HepG2 (cell line): Measurements from ENCODE around the gene CYBC1. TPM values are rescaled to one million over a fixed set of nuclear protein-coding genes. Genes with fewer than 3 reads are reported as not detected.

Experiments
- ETS1 ChIP-seq: sonication (generic); formaldehyde crosslinking; IDR thresholded peaks from 2 replicates; pipeline ENCODE4 v1.4.0; 2020; ENCODE audit warnings: missing genetic modification reagents
- ETV5 ChIP-seq: IDR thresholded peaks from 2 replicates; pipeline ENCODE4 v1.6.1; 2018; ENCODE audit warnings: missing biosample characterization, missing genetic modification reagents, inconsistent platforms, borderline replicate concordance
- FOXC1 ChIP-seq: sonication (generic); formaldehyde crosslinking; IDR thresholded peaks from 2 replicates; pipeline ENCODE4 v1.8.0; 2022; ENCODE audit warnings: mild to moderate bottlenecking, missing genetic modification reagents, borderline replicate concordance
- FUBP1 ChIP-seq: sonication (generic); formaldehyde crosslinking; IDR thresholded peaks from 2 replicates; pipeline ENCODE4 v1.5.1; 2020; ENCODE audit warnings: missing genetic modification reagents, mild to moderate bottlenecking, borderline replicate concordance
- HNRNPL ChIP-seq: fragments of 200-400 bp; formaldehyde crosslinking; IDR thresholded peaks from 2 replicates; pipeline ENCODE4 v1.6.1; 2017; ENCODE audit warnings: mild to moderate bottlenecking, low read depth, low read length
- HOMEZ ChIP-seq: IDR thresholded peaks from 2 replicates; pipeline ENCODE4 v1.6.1; 2016; ENCODE audit warnings: low read depth
- MEF2D ChIP-seq: sonication (generic); formaldehyde crosslinking; IDR thresholded peaks from 2 replicates; pipeline ENCODE4 v1.5.1; 2020; ENCODE audit warnings: mild to moderate bottlenecking, missing genetic modification reagents
- SRSF4 ChIP-seq: fragments of 200-400 bp; formaldehyde crosslinking; IDR thresholded peaks from one replicate; pipeline ENCODE4 v1.6.1; 2018; ENCODE audit warnings: mild to moderate bottlenecking, low read depth, low read length, moderate library complexity; ENCODE audit not compliant: poor library complexity, severe bottlenecking
- ZBTB1 ChIP-seq: sonication (generic); formaldehyde crosslinking; IDR thresholded peaks from 2 replicates; pipeline ENCODE4 v1.4.0; 2020; ENCODE audit warnings: missing genetic modification reagents, borderline replicate concordance
- ZBTB8A ChIP-seq: sonication (generic); formaldehyde crosslinking; IDR thresholded peaks from 2 replicates; pipeline ENCODE4 v1.4.0; 2020; ENCODE audit warnings: mild to moderate bottlenecking, low read depth, missing genetic modification reagents, borderline replicate concordance
- ZC3H13 ChIP-seq: sonication (generic); formaldehyde crosslinking; IDR thresholded peaks from 2 replicates; pipeline ENCODE4 v1.8.1; 2023; ENCODE audit warnings: mild to moderate bottlenecking, missing genetic modification reagents, moderate library complexity
- ZNF451 ChIP-seq: sonication (generic); formaldehyde crosslinking; IDR thresholded peaks from 2 replicates; pipeline ENCODE4 v1.5.0; 2020; ENCODE audit warnings: mild to moderate bottlenecking, missing genetic modification reagents
- ZNF496 ChIP-seq: sonication (generic); formaldehyde crosslinking; IDR thresholded peaks from 2 replicates; pipeline ENCODE4 v1.8.1; 2023; ENCODE audit warnings: mild to moderate bottlenecking, moderate library complexity, missing genetic modification reagents; ENCODE audit not compliant: insufficient replicate concordance
- ZNF556 ChIP-seq: sonication (generic); formaldehyde crosslinking; IDR thresholded peaks from 2 replicates; pipeline ENCODE4 v1.4.0; 2020; ENCODE audit warnings: mild to moderate bottlenecking, missing genetic modification reagents, borderline replicate concordance
- ZNF569 ChIP-seq: sonication (generic); formaldehyde crosslinking; IDR thresholded peaks from 2 replicates; pipeline ENCODE4 v1.5.0; 2020; ENCODE audit warnings: mild to moderate bottlenecking, missing genetic modification reagents, moderate library complexity, borderline replicate concordance
- ZNF580 ChIP-seq: IDR thresholded peaks from 2 replicates; pipeline ENCODE4 v1.6.1; 2016; ENCODE audit warnings: low read depth, borderline replicate concordance
- ZNF775 ChIP-seq: sonication (generic); formaldehyde crosslinking; IDR thresholded peaks from 2 replicates; pipeline ENCODE4 v1.4.0; 2020; ENCODE audit warnings: missing genetic modification reagents, mild to moderate bottlenecking, moderate library complexity, borderline replicate concordance
- polyA plus RNA-seq, 8 experiments: library from polyadenylated mRNA; depleted of rRNA in 3 of 8; stranded (reverse) in 7 of 8; unstranded in 1 of 8; fragments of >200 nt; fragmentation: Illumina TruSeq in 4 of 8; extraction: Trizol in 4 of 8; gene quantifications; 2 replicates each; pipeline versions ENCODE4 v1.2.1 to v1.2.3, GENCODE V29; 2011 to 2016; ENCODE audit warnings: low read depth in 4 of 8, missing spikeins in 1 of 8, mixed read lengths in 1 of 8; ENCODE audit not compliant: insufficient read depth in 1 of 8
- total RNA-seq, 5 experiments: library from RNA; depleted of rRNA; stranded (reverse); fragments of >200 nt; fragmentation: Illumina TruSeq; extraction: Trizol; gene quantifications; 2 replicates each; pipeline ENCODE4 v1.2.3, GENCODE V29; 2016; ENCODE audit warnings: low read depth in 1 of 5
- TF ChIP-seq, protein P1 (sequence below), 2 experiments: IDR thresholded peaks; 2 replicates each; pipeline ENCODE4 v1.6.1; 2011 to 2012; ENCODE audit warnings: low read length in 2 of 2, borderline replicate concordance in 1 of 2, low read depth in 1 of 2, mild to moderate bottlenecking in 1 of 2, moderate library complexity in 1 of 2

CYBC1 gene
- total and polyA plus RNA-seq, 2 of the 13 experiments (the other 11 are each of a cell fraction or from before 2014, with no cell fraction given): 43.4 to 44.1 TPM

DNA sequence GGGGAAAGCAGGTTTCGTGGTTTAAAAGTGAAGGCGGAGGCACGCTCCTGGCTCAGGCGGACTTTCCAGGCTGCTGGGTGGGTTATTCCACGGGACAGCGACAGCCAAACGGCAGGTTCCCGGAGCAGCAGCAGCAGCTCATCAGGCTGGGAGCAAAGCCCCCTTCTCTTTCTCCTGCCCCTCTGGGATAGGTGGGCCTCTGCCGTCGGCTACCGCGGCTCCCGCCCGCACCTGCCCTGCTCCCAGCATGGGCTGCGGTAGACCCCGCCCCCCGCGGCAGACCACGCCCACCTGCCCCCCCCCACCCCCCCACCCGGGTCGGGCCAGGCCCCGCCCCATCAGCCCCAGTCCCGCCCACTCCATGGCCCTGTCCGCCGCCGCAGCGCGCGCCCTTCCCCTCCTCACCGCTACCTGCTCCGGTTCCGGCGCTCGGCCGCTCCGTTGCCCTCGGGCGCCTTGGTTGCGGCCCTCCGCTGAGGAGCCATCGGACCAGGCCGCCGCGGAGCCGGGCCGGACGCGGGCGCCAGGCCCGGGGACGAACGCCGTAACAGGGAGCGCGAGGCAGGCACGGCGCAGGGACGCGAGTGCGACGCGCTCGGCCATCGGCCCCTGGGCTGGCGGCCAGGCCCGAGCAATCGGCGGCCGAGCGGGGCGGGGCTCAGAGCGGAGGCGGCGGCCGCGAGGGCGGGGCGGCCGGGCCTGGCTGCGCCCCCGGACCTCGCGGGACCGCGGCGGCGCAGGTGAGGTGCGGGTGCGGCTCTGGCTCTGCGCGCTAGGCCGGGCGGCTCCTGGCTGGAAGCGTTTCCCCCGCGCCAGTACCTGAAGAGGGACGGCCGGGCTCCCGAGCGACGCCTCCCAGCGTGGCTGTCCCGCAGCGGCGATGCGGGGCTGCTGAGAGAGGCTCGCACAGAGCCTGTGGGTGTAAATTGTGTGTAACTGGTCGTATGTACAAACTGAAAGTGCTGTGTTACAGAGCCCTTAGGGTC, 32.3 kb downstream of the CYBC1 start, which contains the start of the genes HEXD and OGFOD3 (continued):
- TF ChIP-seq ZNF569 (CRISPR knock-in tag): no peak
- TF ChIP-seq ETS1: 0 out of 2 replicates have a peak, but pooled peaks have one; percentile 65
- TF ChIP-seq HOMEZ (CRISPR knock-in tag): no peak
- no peak for TF ChIP-seq ZBTB1 (CRISPR knock-in tag)
- no peak for TF ChIP-seq ZNF496 (CRISPR knock-in tag)
- peak; percentile 76; the same call in 1 of the 2 replicates for TF ChIP-seq ZC3H13 (CRISPR knock-in tag)
- no peak for TF ChIP-seq ZNF775 (CRISPR knock-in tag)
- no peak for TF ChIP-seq SRSF4
- TF ChIP-seq FOXC1 (CRISPR knock-in tag): no peak; the same call in 1 of the 2 replicates
- TF ChIP-seq ZNF451 (CRISPR knock-in tag): peak; percentile 91
- 0 out of 2 replicates have a peak, but pooled peaks have one; percentile 40 for TF ChIP-seq ZNF556
- TF ChIP-seq ETV5 (CRISPR knock-in tag): no peak; the same call in 1 of the 2 replicates
- TF ChIP-seq, protein P1, sequence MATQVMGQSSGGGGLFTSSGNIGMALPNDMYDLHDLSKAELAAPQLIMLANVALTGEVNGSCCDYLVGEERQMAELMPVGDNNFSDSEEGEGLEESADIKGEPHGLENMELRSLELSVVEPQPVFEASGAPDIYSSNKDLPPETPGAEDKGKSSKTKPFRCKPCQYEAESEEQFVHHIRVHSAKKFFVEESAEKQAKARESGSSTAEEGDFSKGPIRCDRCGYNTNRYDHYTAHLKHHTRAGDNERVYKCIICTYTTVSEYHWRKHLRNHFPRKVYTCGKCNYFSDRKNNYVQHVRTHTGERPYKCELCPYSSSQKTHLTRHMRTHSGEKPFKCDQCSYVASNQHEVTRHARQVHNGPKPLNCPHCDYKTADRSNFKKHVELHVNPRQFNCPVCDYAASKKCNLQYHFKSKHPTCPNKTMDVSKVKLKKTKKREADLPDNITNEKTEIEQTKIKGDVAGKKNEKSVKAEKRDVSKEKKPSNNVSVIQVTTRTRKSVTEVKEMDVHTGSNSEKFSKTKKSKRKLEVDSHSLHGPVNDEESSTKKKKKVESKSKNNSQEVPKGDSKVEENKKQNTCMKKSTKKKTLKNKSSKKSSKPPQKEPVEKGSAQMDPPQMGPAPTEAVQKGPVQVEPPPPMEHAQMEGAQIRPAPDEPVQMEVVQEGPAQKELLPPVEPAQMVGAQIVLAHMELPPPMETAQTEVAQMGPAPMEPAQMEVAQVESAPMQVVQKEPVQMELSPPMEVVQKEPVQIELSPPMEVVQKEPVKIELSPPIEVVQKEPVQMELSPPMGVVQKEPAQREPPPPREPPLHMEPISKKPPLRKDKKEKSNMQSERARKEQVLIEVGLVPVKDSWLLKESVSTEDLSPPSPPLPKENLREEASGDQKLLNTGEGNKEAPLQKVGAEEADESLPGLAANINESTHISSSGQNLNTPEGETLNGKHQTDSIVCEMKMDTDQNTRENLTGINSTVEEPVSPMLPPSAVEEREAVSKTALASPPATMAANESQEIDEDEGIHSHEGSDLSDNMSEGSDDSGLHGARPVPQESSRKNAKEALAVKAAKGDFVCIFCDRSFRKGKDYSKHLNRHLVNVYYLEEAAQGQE (IDR thresholded peaks at IDR 0.05; ENCODE audit: borderline replicate concordance in 1 of 2, low read depth in 1 of 2, low read length in 2 of 2): peak in 1 of 2 experiments; percentile 42; a peak in 3 of 4 replicates
- TF ChIP-seq FUBP1: 0 out of 2 replicates have a peak, but pooled peaks have one; percentile 12
- TF ChIP-seq ZNF580: peak; percentile 44; the same call in 1 of the 2 replicates
- TF ChIP-seq ZBTB8A (CRISPR knock-in tag): no peak
- no peak for TF ChIP-seq MEF2D (CRISPR knock-in tag)
- no peak for TF ChIP-seq HNRNPL
